C4-2B (cell line): ENCODE data around the gene SYCE1.
"Not testable (repeated sequence)": the region's sequence is repeated elsewhere in the genome, so short reads cannot be mapped to it uniquely, and the experiment has no call there.

Source experiments
- H3K27ac ChIP-seq: fragments of 450-650 bp; 2 replicates; pipeline ENCODE4 v1.5.1; 2017
- ZFX ChIP-seq: fragments of 450-650 bp; IDR thresholded peaks from 2 replicates; pipeline ENCODE4 v1.6.1; 2017
- TF ChIP-seq, protein P1 (sequence below): fragments of 450-650 bp; conservative IDR thresholded peaks from 2 replicates; pipeline ENCODE4 v1.5.1; 2017; ENCODE audit warnings: mild to moderate bottlenecking

Gene SYCE1

DNA sequence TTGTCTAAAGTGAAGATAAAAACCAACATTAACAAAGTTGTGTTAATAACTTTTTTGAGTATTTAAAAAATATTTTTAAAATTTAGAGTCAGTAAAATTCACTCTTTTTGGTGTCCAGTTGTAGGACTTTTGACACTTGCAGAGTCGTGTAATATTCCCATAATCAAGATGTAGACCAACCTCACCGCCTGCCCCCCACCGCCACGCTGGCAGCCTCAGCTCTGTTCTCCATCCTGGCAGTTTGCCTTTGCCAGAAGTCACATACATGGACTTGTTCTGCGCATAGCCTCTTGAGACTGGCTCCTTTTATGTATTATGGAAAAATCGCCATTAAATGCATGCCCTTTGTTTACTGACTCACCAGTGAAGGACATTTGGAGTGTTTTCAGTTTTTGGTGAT lies 27.3 kb upstream of the SYCE1 start:
- TF ChIP-seq, protein P1, sequence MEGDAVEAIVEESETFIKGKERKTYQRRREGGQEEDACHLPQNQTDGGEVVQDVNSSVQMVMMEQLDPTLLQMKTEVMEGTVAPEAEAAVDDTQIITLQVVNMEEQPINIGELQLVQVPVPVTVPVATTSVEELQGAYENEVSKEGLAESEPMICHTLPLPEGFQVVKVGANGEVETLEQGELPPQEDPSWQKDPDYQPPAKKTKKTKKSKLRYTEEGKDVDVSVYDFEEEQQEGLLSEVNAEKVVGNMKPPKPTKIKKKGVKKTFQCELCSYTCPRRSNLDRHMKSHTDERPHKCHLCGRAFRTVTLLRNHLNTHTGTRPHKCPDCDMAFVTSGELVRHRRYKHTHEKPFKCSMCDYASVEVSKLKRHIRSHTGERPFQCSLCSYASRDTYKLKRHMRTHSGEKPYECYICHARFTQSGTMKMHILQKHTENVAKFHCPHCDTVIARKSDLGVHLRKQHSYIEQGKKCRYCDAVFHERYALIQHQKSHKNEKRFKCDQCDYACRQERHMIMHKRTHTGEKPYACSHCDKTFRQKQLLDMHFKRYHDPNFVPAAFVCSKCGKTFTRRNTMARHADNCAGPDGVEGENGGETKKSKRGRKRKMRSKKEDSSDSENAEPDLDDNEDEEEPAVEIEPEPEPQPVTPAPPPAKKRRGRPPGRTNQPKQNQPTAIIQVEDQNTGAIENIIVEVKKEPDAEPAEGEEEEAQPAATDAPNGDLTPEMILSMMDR = no peak
- no peak overlapping the region for H3K27ac ChIP-seq

DNA sequence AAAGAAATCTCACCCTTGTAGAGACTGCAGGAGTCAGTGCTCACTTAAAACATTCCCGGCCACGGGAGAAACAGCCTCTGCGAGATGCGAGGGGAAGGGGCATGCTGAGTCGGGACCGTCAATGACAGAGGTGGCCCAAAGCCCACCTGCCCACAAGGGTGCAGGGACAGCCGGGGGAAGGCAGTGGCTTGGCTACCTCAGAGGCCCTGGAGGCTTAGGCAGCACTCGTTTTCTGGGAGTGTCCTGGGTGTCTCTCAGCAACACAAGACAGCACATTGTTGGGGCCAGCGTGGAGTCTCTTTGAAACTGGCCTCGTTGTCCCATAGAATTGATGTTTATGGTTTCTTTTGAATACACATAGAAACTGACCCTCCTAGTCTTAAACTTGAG lies 25.6 kb upstream of the SYCE1 start:
- no peak overlapping the region for H3K27ac ChIP-seq
- TF ChIP-seq, protein P1 = no peak
- TF ChIP-seq ZFX = no peak

DNA sequence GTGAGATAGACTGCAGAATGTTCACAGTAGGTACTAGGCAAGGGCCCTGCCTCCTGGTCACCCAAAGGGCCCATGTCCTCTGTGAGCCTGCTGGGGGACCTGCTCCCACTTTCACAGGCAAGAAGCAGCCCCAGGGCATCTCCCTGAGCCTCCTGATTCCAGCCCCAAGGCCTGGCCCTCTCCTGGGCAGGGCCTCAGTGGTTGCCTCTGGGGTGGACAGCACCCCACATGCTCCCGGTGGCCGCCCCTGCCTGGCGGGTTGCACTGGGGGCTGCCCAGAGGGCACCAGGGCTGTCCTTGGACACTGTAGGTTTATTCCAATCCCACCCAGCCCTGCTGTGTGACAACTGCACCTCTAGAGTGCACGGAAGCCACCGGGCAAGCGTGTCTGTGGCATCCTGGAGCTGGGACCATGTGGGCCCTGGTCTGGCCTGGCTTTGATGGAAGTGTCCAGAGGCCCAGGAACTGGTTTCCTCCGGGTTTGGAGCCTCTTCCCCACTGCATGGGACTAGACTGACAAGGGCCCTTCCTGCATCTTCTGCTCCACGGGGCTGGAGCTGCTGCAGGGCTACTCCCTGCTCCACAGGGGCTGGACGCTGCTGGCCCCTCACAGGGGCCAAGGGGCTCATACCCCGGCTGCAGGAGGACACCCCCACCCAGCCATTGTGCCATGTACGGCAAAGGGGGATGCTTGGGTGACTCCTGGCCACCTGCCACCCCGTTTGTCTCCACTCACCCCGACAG lies 25.0 kb upstream of the SYCE1 start:
- no peak for TF ChIP-seq ZFX
- TF ChIP-seq, protein P1 = no peak

DNA sequence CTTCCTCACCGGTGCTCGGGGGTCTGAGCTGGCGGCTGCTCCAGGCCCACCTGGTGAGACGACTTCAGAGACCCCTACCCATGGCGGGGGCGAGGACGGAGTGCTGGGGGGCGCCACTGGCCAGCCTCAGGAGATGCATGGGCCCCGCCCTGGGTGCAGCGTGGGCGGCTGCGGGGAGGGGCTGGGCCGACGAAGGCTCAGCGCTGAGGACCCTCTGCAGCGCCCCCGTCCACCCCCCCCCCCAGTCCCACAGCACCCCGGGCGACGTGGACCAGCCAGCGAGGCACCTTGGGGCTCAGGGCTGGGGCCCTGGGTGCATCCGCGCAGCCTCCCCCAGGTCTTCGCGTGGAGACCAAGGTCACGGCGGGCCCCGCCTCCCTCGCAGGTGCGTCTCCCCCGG lies 11.7 kb upstream of the SYCE1 start:
- H3K27ac ChIP-seq = not testable (repeated sequence)

More for the DNA sequence above, 25.0 kb upstream of the SYCE1 start:
- H3K27ac ChIP-seq = no peak overlapping the region

DNA sequence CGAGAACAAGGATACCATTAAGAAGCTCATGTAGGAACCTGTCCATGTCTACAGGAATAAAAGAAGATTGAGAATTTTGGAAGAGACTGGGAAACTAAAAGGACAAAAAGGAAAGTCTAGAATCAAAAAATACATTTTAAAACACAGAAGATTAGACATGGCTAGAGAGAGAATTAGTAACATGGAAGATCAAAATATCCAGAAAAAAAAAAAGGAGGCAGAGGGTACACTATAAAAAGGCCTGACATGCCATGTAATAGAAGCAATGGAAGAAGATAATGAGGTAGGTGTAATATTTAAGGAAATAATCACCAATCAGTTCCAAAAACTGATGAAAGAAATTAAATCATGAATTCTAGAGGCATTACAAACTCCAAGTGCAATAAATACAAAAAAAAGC lies 8.1 kb upstream of the SYCE1 start:
- not testable (repeated sequence) for H3K27ac ChIP-seq

DNA sequence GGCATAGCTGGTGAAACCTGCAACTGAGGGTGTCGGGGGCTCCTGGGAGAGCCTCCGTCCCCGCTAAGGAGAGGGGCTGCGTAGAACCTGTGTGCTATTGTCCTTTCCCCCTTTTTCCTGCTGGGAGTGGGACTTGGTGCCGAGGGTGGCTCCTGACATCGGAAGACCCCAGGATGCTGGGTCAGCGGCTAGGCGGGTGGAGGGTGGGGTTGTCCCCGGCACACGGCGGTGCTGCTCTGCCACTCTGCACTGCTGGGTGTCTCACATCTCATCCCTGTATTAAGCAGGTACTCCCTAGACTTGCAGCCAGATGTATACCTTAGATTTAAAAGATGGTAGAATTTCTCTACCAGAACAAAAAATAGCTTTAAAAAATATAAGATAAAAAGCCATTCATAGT lies 6.7 kb upstream of the SYCE1 start:
- not testable (repeated sequence) for H3K27ac ChIP-seq

DNA sequence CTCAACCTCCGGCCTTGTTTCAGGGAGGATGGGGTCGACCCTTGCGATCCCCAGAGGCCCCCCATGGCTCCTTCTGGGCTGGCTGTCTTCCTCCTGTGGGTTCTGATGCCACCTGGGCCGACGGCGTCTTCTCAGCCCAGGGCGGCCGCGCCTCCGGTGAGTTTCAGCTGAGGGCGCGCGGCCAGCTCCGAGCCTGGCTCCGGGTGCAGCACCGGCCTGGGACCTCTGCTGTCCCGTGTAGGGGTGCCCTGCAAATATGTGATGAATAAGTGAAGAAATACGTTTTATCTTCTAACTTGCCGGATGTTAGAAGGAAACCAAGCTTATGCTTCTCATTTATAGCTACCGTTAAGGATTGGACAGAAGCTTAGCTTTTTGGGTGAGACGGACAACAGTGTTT lies 4.4 kb upstream of the SYCE1 start:
- not testable (repeated sequence) for H3K27ac ChIP-seq

DNA sequence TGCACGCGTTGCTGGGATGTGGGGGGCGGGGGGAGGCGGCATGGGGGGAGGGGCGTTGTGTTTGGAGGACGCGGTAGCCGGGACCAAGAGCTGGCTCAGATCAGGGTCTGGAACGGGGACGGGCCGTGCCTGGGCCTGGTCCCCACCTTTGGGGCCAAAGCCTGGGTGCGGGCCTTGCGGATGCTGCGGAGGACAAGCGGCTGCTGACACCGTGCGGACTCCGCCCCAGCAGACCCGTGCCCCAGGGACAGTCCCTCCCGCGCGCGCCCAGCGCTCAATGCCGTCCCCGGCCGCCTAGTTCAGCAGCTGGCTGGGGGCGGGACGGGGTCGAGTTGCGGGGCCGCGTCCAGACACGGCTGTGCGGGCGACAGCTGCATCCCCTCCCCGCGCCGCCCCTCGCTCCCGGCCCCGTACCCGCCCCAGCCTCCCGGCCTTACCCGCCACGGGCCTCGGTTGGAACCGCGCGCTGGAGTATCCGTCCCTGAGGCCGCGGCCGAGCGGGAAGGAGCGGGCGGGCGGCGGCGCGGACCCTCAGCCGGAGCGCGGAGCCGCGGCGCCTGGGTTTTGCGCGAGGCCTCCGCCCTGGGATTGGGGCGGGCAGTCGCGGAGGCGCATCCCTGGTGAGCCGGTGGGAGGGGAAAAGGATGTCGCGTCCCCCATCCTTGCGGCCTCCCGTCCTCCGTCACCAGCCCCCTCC lies 3.6 kb upstream of the SYCE1 start:
- not testable (repeated sequence) for H3K27ac ChIP-seq

DNA sequence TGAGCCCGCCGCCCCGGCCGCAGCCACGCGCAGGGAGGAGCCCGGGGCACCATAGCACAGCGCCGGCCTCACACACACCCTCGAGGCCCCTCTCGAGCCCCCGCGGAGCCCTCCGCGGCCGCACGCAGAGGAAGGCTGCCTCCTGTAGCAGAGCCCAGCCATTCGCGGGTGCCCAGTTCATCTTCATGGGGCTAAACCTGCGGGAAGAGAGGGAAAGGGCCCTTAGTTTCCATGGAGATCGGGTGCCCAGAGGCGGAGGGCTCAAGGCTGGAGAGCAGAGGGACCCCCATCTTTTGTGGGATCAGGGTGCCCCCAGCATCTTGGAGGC lies 2.9 kb upstream of the SYCE1 start:
- TF ChIP-seq, protein P1 = no peak
- TF ChIP-seq ZFX = no peak
- H3K27ac ChIP-seq = no peak overlapping the region

DNA sequence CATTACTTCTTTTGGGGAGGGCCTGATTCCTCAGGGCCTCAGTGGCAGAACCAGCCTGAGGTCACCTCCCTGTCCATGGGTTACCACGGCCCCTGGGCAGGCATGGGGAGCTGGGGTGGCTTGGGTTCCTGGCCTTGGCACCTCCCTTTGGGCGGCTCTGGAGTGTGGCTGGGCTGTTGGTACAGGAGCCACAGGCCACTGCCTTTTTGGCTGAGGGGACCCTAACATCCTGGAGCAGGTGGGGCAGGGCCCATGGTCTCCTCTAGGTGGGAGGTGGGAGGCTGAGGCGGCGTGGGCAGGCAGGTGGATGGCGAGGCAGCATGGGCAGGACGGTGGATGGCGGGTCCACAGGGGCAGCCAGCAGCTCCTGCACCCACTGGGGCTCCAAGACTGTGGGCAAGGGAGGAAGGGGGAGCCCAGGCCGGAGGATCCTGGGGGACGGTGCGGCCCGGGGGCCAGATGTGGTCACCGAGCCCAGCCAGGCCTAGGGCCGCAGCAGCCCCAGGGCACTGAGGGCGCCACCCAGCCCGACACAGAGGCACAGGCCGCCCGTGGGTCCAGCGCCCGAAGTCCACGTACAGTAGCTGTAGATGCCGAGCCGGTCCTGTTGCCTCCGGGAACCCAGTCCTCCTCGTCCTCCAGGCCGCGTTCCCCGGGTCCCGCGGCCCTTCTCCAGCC lies 2.4 kb upstream of the SYCE1 start:
- H3K27ac ChIP-seq = no peak overlapping the region
- TF ChIP-seq, protein P1 = no peak
- TF ChIP-seq ZFX = no peak
